ENCODE data around the gene AURKAIP1.

GRCh38 chr1:1395166-1395565 is 20.2 kb upstream of the AURKAIP1 start:
- TF ChIP-seq CTCF (conservative IDR thresholded peaks at IDR 0.05) (no peak), EZH2 (IDR thresholded peaks at IDR 0.05; ENCODE audit: low read depth) (no peak)

Measured in PC-9 (cell line).